ENCODE results near the gene XIST. TPM values are rescaled to one million over a fixed set of nuclear protein-coding genes. Genes with fewer than 3 reads are reported as not detected.

The XIST gene
- total RNA-seq, 4 donors from 2014 or later, result 0.19 to 99.0 (median 47.2) TPM; not detected in 1

DNA sequence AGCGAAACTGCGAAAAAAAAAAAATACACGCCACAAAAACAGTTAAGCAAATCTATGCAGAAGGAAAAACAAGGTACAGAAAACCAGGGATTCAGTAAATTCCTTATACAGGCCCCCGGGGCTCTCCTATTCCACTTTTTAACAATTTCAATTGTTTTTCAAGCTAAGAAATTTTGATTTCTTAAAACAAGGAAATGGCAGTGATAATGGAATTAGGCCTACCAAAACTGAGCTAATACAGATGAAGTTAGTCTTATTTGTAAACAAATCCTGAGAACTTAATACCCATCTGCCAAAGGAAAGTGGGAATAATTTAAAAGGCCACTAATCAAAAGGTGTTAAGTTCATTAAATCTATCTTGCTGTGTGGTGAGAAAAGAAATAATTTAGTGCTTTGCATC, 20.2 kb downstream of the XIST start:
- H3K4me3 ChIP-seq, result no peak overlapping the region
- no peaks in the 10 kb centered on the region for H3K27me3 ChIP-seq
- 80 to 90% methylated on average over 4 of the region's 4 CpGs for WGBS, 2 donors
- no peaks in the 10 kb centered on the region for H3K4me1 ChIP-seq
- no peaks in the 10 kb centered on the region for H3K36me3 ChIP-seq
- intact Hi-C loops (cut with DNase I), result no loop called here
- no peak overlapping the region for H3K27ac ChIP-seq
- DNase-seq, result no peak
- TF ChIP-seq, protein P1, sequence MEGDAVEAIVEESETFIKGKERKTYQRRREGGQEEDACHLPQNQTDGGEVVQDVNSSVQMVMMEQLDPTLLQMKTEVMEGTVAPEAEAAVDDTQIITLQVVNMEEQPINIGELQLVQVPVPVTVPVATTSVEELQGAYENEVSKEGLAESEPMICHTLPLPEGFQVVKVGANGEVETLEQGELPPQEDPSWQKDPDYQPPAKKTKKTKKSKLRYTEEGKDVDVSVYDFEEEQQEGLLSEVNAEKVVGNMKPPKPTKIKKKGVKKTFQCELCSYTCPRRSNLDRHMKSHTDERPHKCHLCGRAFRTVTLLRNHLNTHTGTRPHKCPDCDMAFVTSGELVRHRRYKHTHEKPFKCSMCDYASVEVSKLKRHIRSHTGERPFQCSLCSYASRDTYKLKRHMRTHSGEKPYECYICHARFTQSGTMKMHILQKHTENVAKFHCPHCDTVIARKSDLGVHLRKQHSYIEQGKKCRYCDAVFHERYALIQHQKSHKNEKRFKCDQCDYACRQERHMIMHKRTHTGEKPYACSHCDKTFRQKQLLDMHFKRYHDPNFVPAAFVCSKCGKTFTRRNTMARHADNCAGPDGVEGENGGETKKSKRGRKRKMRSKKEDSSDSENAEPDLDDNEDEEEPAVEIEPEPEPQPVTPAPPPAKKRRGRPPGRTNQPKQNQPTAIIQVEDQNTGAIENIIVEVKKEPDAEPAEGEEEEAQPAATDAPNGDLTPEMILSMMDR (IDR thresholded peaks at IDR 0.05), result no peak
- no peak for TF ChIP-seq POLR2A (IDR thresholded peaks at IDR 0.05)
- H3K9me3 ChIP-seq, result no peaks in the 10 kb centered on the region

DNA sequence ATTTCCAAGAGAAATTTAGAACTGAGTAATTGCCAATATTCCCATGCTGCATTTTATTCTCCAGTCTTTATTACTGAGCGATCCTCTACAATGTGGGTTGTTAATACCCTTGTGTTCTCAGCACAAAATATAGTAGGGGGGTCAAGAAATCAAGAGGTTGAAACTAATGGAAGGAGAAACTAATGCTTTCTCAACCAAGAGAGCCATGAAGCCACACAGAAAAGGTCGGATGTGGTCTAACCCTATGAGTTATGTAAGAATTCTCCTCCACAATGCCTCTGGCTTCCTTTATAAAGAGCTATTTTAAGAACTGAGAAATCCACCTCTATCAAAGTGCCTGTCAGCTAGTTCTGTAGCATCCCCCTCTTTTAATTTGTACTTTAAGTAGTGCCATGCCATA, 21.0 kb downstream of the XIST start:
- Histone ChIP-seq H3K4me1 (no peaks in the 10 kb centered on the region), H3K4me3 (no peak overlapping the region), H3K36me3 (no peaks in the 10 kb centered on the region), H3K9me3 (no peaks in the 10 kb centered on the region), H3K27ac (no peak overlapping the region), H3K27me3 (no peaks in the 10 kb centered on the region)
- DNase-seq, result no peak
- TF ChIP-seq, protein P1 (IDR thresholded peaks at IDR 0.05), result no peak
- TF ChIP-seq POLR2A (IDR thresholded peaks at IDR 0.05), result no peak
- intact Hi-C loops (cut with DNase I), result no loop called here
- WGBS, 2 donors, result 54 to 69% methylated on average over 2 of the region's 2 CpGs

DNA sequence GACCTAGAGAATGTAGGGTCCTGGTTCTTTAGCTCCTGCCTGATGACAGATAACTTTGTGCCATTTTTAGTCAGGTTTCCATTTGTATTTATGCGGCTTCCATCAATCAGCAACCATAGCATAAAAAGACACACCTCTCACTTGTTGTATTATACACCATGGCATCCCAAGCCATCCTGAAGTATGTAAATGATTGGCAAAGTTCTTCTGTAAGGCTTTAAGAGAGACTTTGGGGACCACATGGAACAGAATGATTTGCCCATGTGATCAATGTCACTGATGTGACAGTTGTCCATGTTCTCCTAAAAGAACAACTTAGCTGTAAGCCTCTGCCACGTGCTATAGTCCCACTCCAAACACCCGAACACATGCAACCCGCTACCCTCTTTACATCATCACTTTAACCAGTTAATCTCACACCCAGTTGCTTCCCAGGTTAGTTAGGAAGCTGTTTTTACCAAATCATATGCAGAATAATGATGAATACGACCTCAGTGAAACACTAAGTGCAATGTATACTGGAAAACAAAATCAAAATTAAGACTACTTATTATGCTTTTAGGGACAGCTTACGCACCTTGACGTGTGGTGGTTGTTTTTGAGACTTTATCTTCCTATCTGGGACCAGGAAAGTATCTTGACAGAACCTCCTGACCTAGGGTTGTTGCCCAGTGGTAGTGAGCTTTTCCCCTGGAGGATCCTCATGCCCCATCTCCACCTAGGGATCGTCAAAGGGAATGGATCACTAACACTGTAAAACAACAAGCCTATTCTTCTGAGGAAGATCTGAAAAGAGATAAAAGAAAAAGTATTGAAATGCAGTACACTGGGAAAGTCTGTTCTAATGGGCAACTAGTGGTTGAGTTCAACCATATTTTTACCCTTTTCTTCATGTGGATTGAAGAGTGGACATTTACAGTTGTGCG, 21.8 kb downstream of the XIST start:
- 74 to 79% methylated on average over 8 to 9 of the region's 9 CpGs for WGBS, 2 donors

DNA sequence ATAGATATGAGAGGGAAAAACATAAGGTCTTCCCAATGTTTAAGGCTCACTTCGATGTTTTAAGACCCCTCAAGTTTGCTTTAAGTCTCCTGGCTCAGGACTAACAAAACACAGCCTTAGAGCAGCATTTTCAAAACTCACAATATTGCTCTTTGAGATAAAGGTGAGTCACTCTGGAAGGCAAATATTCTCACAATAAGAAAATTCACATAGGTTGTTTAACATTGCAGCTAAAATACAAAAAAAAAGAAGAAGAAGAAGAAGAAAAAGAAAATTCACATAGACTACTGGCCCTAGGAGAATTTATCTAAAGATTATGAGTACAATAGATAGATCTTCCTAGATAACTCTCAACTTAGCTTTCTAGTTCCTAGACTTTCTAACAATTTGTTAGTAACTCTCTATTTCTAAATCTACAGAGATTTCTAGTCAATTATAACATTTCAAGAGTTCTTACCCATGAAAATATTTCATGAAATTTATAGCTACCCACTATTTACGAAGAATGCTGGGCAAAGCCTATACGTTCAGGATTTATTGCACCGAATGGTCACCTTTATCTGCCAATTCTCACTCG, 22.5 kb downstream of the XIST start:
- WGBS, 2 donors, result 70 to 84% methylated on average over 5 of the region's 5 CpGs
- H3K27ac ChIP-seq, result no peak overlapping the region
- H3K9me3 ChIP-seq, result no peaks in the 10 kb centered on the region
- H3K4me1 ChIP-seq, result no peaks in the 10 kb centered on the region
- DNase-seq, result no peak
- H3K27me3 ChIP-seq, result no peaks in the 10 kb centered on the region
- no peak for TF ChIP-seq POLR2A (IDR thresholded peaks at IDR 0.05)
- TF ChIP-seq, protein P1 (IDR thresholded peaks at IDR 0.05), result no peak
- H3K36me3 ChIP-seq, result no peaks in the 10 kb centered on the region
- intact Hi-C loops (cut with DNase I), result no loop called here
- H3K4me3 ChIP-seq, result no peak overlapping the region

More for the DNA sequence above, 21.8 kb downstream of the XIST start:
- intact Hi-C loops (cut with DNase I), result no loop called here
- no peak for TF ChIP-seq POLR2A (IDR thresholded peaks at IDR 0.05)
- TF ChIP-seq, protein P1 (IDR thresholded peaks at IDR 0.05), result no peak
- Histone ChIP-seq H3K4me3 (no peak overlapping the region), H3K4me1 (no peaks in the 10 kb centered on the region), H3K27me3 (no peaks in the 10 kb centered on the region), H3K36me3 (no peaks in the 10 kb centered on the region), H3K9me3 (no peaks in the 10 kb centered on the region), H3K27ac (no peak overlapping the region)
- DNase-seq, result no peak

DNA sequence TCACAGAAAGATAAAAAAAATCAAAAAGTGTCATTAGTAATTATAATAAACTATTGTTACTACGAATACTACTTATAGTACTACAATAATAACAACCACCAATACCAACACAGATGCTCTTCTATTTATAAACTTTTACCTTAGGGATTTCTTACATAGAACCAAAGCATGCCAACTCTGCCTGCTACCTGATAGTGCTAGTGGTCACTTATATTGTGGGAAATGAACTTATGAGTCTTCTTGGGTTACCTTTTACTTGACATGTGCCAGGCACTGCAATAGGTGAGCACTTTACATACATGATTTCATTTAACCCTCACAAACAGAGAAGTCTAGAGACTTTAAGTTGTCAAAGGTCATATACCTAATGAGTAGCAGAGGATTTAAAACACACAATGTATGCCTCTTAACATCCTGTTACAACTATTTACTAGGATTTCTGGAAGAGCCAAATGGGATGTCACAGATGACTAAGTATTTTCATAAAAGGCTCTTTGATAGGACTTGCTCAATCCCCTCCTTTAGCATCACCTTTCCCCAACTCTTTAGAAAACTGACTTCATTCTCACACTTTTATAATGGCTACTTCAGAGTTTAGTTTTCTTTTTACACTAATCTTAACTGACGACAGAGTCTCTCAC, 24.3 kb downstream of the XIST start:
- no peak for DNase-seq
- Histone ChIP-seq H3K27ac (no peak overlapping the region), H3K9me3 (no peaks in the 10 kb centered on the region), H3K27me3 (no peaks in the 10 kb centered on the region), H3K36me3 (no peaks in the 10 kb centered on the region), H3K4me1 (no peaks in the 10 kb centered on the region), H3K4me3 (no peak overlapping the region)
- no peak for TF ChIP-seq POLR2A (IDR thresholded peaks at IDR 0.05)
- TF ChIP-seq, protein P1 (IDR thresholded peaks at IDR 0.05), result no peak
- 72 to 96% methylated on average over 2 of the region's 2 CpGs for WGBS, 2 donors
- intact Hi-C loops (cut with DNase I), result no loop called here

Measured in esophagus squamous epithelium (tissue), 5 donors.